Lower leg skin (tissue), 3 donors: Measurements from ENCODE around the gene GMEB2.

ENCODE experiments used
- CTCF ChIP-seq, 3 donors: fragments of 450-650 bp; IDR thresholded peaks; one replicate each; pipeline ENCODE4 v1.5.1; 2016; ENCODE audit warnings: antibody characterized with exemption in 3 of 3, mild to moderate bottlenecking in 3 of 3, moderate library complexity in 2 of 3
- POLR2A ChIP-seq, 2 donors: fragments of 450-650 bp; IDR thresholded peaks; one replicate each; pipeline ENCODE4 v1.6.1; 2016 to 2017; ENCODE audit warnings: antibody characterized with exemption in 2 of 2, mild to moderate bottlenecking in 1 of 2, moderate library complexity in 1 of 2

GRCh38 chr20:63538204-63539091, 88.5 kb downstream of the GMEB2 start:
- TF ChIP-seq CTCF (IDR thresholded peaks at IDR 0.05) (no peak), POLR2A (IDR thresholded peaks at IDR 0.05) (no peak)
